T-helper 2 cell treated with Interferon-gamma antibody and Interleukin-4, amounts not matched to agents 5 μg/mL and 100 μg/mL, for 36 hours (primary cell): ENCODE results near the gene SPINK5.

Experiments used
- DNase-seq: peaks from one replicate; pipeline ENCODE4 v3.0.0; 2021; ENCODE audit warnings: low spot score
- H3K27ac Mint-ChIP-seq: one replicate; pipeline ENCODE4 v1.8.0; 2021; ENCODE audit warnings: mild to moderate bottlenecking, mixed read lengths
- H3K27me3 Mint-ChIP-seq: one replicate; pipeline ENCODE4 v1.8.0; 2021; ENCODE audit warnings: low read depth, mixed read lengths
- H3K36me3 Mint-ChIP-seq: one replicate; pipeline ENCODE4 v1.8.0; 2021; ENCODE audit warnings: low read depth, mixed read lengths
- H3K4me1 Mint-ChIP-seq: one replicate; pipeline ENCODE4 v1.8.0; 2021; ENCODE audit warnings: low read depth, mixed read lengths
- H3K4me3 Mint-ChIP-seq: one replicate; pipeline ENCODE4 v1.8.0; 2022; ENCODE audit warnings: mild to moderate bottlenecking, moderate library complexity, mixed read lengths
- H3K9me3 Mint-ChIP-seq: one replicate; pipeline ENCODE4 v1.8.0; 2021; ENCODE audit warnings: mixed read lengths

Gene SPINK5

GRCh38 chr5:148083203-148083602, 19.4 kb downstream of the SPINK5 start:
- Mint-ChIP-seq H3K9me3 (no peaks in the 10 kb centered on the region), H3K4me1 (no peaks in the 10 kb centered on the region), H3K36me3 (no peaks in the 10 kb centered on the region), H3K27me3 (no peaks in the 10 kb centered on the region), H3K4me3 (no peak overlapping the region), H3K27ac (no peak overlapping the region)
- DNase-seq: no peak

- H3K4me3 Mint-ChIP-seq: no peak overlapping the region
- H3K36me3 Mint-ChIP-seq: no peaks in the 10 kb centered on the region
- H3K9me3 Mint-ChIP-seq: no peaks in the 10 kb centered on the region
- no peak for DNase-seq
- no peaks in the 10 kb centered on the region for H3K27me3 Mint-ChIP-seq
- no peak overlapping the region for H3K27ac Mint-ChIP-seq
- H3K4me1 Mint-ChIP-seq: no peaks in the 10 kb centered on the region
Measured at GRCh38 chr5:148084269-148084668, 20.5 kb downstream of the SPINK5 start.

- Mint-ChIP-seq H3K27ac (no peak overlapping the region), H3K4me1 (no peaks in the 10 kb centered on the region), H3K9me3 (no peaks in the 10 kb centered on the region), H3K4me3 (no peak overlapping the region), H3K27me3 (no peaks in the 10 kb centered on the region), H3K36me3 (no peaks in the 10 kb centered on the region)
- DNase-seq: no peak
Measured at GRCh38 chr5:148085310-148085709, 21.5 kb downstream of the SPINK5 start.

- Mint-ChIP-seq H3K4me1 (no peaks in the 10 kb centered on the region), H3K27me3 (no peaks in the 10 kb centered on the region), H3K27ac (no peak overlapping the region), H3K4me3 (no peak overlapping the region), H3K9me3 (no peaks in the 10 kb centered on the region), H3K36me3 (no peaks in the 10 kb centered on the region)
- no peak for DNase-seq
Measured at GRCh38 chr5:148085977-148086705, 22.4 kb downstream of the SPINK5 start.

GRCh38 chr5:148090146-148090772, 26.5 kb downstream of the SPINK5 start:
- H3K4me1 Mint-ChIP-seq: no peaks in the 10 kb centered on the region
- H3K36me3 Mint-ChIP-seq: no peaks in the 10 kb centered on the region
- no peak overlapping the region for H3K4me3 Mint-ChIP-seq
- no peaks in the 10 kb centered on the region for H3K9me3 Mint-ChIP-seq
- no peaks in the 10 kb centered on the region for H3K27me3 Mint-ChIP-seq
- no peak for DNase-seq
- no peak overlapping the region for H3K27ac Mint-ChIP-seq

- DNase-seq: no peak
- H3K36me3 Mint-ChIP-seq: no peaks in the 10 kb centered on the region
- H3K9me3 Mint-ChIP-seq: no peaks in the 10 kb centered on the region
- H3K27me3 Mint-ChIP-seq: no peaks in the 10 kb centered on the region
- H3K4me3 Mint-ChIP-seq: no peak overlapping the region
- no peaks in the 10 kb centered on the region for H3K4me1 Mint-ChIP-seq
- no peak overlapping the region for H3K27ac Mint-ChIP-seq
Measured at GRCh38 chr5:148090773-148091250, 27.0 kb downstream of the SPINK5 start.

GRCh38 chr5:148091991-148092964, 28.5 kb downstream of the SPINK5 start:
- Mint-ChIP-seq H3K27me3 (no peaks in the 10 kb centered on the region), H3K4me1 (no peaks in the 10 kb centered on the region), H3K9me3 (no peaks in the 10 kb centered on the region)

GRCh38 chr5:148094336-148094735, 30.6 kb downstream of the SPINK5 start:
- no peak overlapping the region for H3K4me3 Mint-ChIP-seq
- no peak for DNase-seq
- no peaks in the 10 kb centered on the region for H3K36me3 Mint-ChIP-seq
- no peak overlapping the region for H3K27ac Mint-ChIP-seq
- H3K27me3 Mint-ChIP-seq: no peaks in the 10 kb centered on the region
- no peaks in the 10 kb centered on the region for H3K4me1 Mint-ChIP-seq
- no peaks in the 10 kb centered on the region for H3K9me3 Mint-ChIP-seq

More at GRCh38 chr5:148091991-148092964, 28.5 kb downstream of the SPINK5 start:
- Mint-ChIP-seq H3K36me3 (no peaks in the 10 kb centered on the region), H3K4me3 (no peak overlapping the region), H3K27ac (no peak overlapping the region)
- DNase-seq: no peak

GRCh38 chr5:148104226-148104625, 40.4 kb downstream of the SPINK5 start:
- no peaks in the 10 kb centered on the region for H3K4me1 Mint-ChIP-seq
- H3K27me3 Mint-ChIP-seq: no peaks in the 10 kb centered on the region
- no peak for DNase-seq
- no peak overlapping the region for H3K4me3 Mint-ChIP-seq
- H3K36me3 Mint-ChIP-seq: no peaks in the 10 kb centered on the region
- H3K9me3 Mint-ChIP-seq: no peaks in the 10 kb centered on the region
- H3K27ac Mint-ChIP-seq: no peak overlapping the region

GRCh38 chr5:148107608-148108007, 43.8 kb downstream of the SPINK5 start:
- no peaks in the 10 kb centered on the region for H3K9me3 Mint-ChIP-seq
- no peak overlapping the region for H3K27ac Mint-ChIP-seq
- DNase-seq: no peak

GRCh38 chr5:148113243-148113642, 49.5 kb downstream of the SPINK5 start:
- no peaks in the 10 kb centered on the region for H3K4me1 Mint-ChIP-seq
- H3K4me3 Mint-ChIP-seq: no peak overlapping the region
- no peaks in the 10 kb centered on the region for H3K36me3 Mint-ChIP-seq
- no peak for DNase-seq
- H3K9me3 Mint-ChIP-seq: no peaks in the 10 kb centered on the region
- no peak overlapping the region for H3K27ac Mint-ChIP-seq
- H3K27me3 Mint-ChIP-seq: no peaks in the 10 kb centered on the region

More at GRCh38 chr5:148107608-148108007, 43.8 kb downstream of the SPINK5 start:
- Mint-ChIP-seq H3K4me3 (no peak overlapping the region), H3K36me3 (no peaks in the 10 kb centered on the region), H3K4me1 (no peaks in the 10 kb centered on the region), H3K27me3 (no peaks in the 10 kb centered on the region)

- Mint-ChIP-seq H3K27ac (no peak overlapping the region), H3K36me3 (no peaks in the 10 kb centered on the region), H3K27me3 (no peaks in the 10 kb centered on the region), H3K9me3 (no peaks in the 10 kb centered on the region), H3K4me3 (no peak overlapping the region), H3K4me1 (no peaks in the 10 kb centered on the region)
- DNase-seq: no peak
Measured at GRCh38 chr5:148120317-148120716, 56.5 kb downstream of the SPINK5 start.

- H3K27ac Mint-ChIP-seq: no peak overlapping the region
- no peaks in the 10 kb centered on the region for H3K4me1 Mint-ChIP-seq
- no peak overlapping the region for H3K4me3 Mint-ChIP-seq
- H3K9me3 Mint-ChIP-seq: no peaks in the 10 kb centered on the region
- no peaks in the 10 kb centered on the region for H3K27me3 Mint-ChIP-seq
- no peaks in the 10 kb centered on the region for H3K36me3 Mint-ChIP-seq
- no peak for DNase-seq
Measured at GRCh38 chr5:148125641-148126040, 61.9 kb downstream of the SPINK5 start.
